ENCODE results near the gene NALCN. TPM values are rescaled to one million over a fixed set of nuclear protein-coding genes. Genes with fewer than 3 reads are reported as not detected.

Gene NALCN
- total RNA-seq, 3 donors from 2014 or later: 0.10 to 1.4 (median 0.12) TPM

GRCh38 chr13:101453784-101454201, 37.5 kb upstream of the NALCN start:
- no peaks in the 10 kb centered on the region for H3K9me3 ChIP-seq
- DNase-seq (peak; percentile 18 to 39 (median 26)), ATAC-seq (peak; percentile 69)
- H3K4me3 ChIP-seq: no peak overlapping the region
- no peak for TF ChIP-seq CTCF (IDR thresholded peaks at IDR 0.05)
- no peaks in the 10 kb centered on the region for H3K4me1 ChIP-seq (ENCODE audit: low read depth)
- intact Hi-C loops (cut with DNase I, micrococcal nuclease): no loop called here
- H3K36me3 ChIP-seq (ENCODE audit: low read depth): no peaks in the 10 kb centered on the region

DNA sequence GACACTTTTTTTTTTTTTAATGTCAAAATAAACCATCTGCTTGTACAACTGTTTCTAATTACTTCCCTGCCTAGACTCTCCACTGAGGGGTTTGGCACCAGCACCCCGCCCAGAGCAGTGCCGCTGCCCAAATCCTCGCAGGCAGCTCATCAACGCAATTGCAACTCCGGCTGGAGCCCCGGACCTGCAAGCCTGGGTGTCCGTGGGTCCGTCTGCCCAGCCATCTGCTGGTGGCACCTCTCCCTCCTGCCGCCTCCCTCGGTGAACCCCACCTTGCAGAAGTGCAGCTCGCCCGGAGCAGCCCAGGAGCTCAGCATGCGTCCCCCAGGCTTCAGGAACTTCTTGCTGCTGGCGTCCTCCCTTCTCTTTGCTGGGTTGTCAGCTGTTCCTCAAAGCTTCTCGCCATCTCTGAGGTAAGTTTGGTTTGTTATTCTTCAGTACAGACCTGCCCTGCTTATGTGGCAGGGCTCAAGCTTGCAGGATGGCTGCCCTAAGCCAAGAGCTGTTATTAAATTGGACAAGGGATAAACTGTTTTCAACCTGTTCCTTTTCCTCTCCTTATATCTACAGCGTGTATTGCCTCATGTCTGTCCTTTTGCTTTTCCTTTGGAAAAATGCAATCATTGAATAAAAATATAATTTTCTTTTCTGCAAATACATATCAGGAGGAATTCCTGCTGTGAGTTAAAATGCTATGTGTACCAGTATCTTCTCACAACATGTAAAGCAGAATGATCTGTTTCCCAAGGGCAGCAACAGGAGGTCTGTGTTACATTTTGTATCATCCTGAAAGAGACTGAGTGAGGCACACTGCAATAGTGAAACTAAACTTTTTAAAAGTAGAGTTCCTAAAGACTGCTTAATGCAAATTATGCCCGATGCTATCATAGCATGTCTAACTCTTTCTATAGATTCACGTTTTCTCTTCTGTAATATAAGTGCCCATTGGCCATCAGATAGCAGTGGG, 36.5 kb upstream of the NALCN start, which contains the start of gene ITGBL1:
Gene ITGBL1, plus strand, starts transcription at position 157 of the 967 bp plus-strand sequence. Its CDS starts 159 bp downstream, at position 316.
- no peak within 1 kb of the TSS for H3K4me3 ChIP-seq
- TF ChIP-seq CTCF (IDR thresholded peaks at IDR 0.05): no peak
- no peaks in the 10 kb centered on the region for H3K36me3 ChIP-seq (ENCODE audit: low read depth)
- DNase-seq (peak in 1 of 3 donors; percentile 52), ATAC-seq (no peak)
- no peaks in the 10 kb centered on the region for H3K9me3 ChIP-seq
- intact Hi-C loops (cut with DNase I, micrococcal nuclease): no loop called here
- H3K4me1 ChIP-seq (ENCODE audit: low read depth): no peaks in the 10 kb centered on the region

GRCh38 chr13:101451641-101452040, 35.3 kb upstream of the NALCN start:
- intact Hi-C loops (cut with DNase I, micrococcal nuclease): no loop called here
- H3K36me3 ChIP-seq (ENCODE audit: low read depth): no peaks in the 10 kb centered on the region
- TF ChIP-seq CTCF (IDR thresholded peaks at IDR 0.05): no peak
- H3K4me1 ChIP-seq (ENCODE audit: low read depth): no peaks in the 10 kb centered on the region
- ATAC-seq: no peak
- DNase-seq: no peak
- no peak overlapping the region for H3K4me3 ChIP-seq
- no peaks in the 10 kb centered on the region for H3K9me3 ChIP-seq

- no peak for TF ChIP-seq CTCF (IDR thresholded peaks at IDR 0.05)
- H3K36me3 ChIP-seq (ENCODE audit: low read depth): no peaks in the 10 kb centered on the region
- no peaks in the 10 kb centered on the region for H3K9me3 ChIP-seq
- H3K4me3 ChIP-seq: no peak overlapping the region
- ATAC-seq (no peak), DNase-seq (no peak)
- no peaks in the 10 kb centered on the region for H3K4me1 ChIP-seq (ENCODE audit: low read depth)
- intact Hi-C loops (cut with DNase I, micrococcal nuclease): no loop called here
Measured at GRCh38 chr13:101450749-101451130, 34.4 kb upstream of the NALCN start.

GRCh38 chr13:101449790-101450748, 33.8 kb upstream of the NALCN start:
- no peak overlapping the region for H3K4me3 ChIP-seq
- intact Hi-C loops (cut with DNase I, micrococcal nuclease): no loop called here
- ATAC-seq: no peak

More at GRCh38 chr13:101449790-101450748, 33.8 kb upstream of the NALCN start:
- Histone ChIP-seq H3K4me1 (ENCODE audit: low read depth) (no peaks in the 10 kb centered on the region), H3K36me3 (ENCODE audit: low read depth) (no peaks in the 10 kb centered on the region), H3K9me3 (no peaks in the 10 kb centered on the region)
- no peak for TF ChIP-seq CTCF (IDR thresholded peaks at IDR 0.05)
- DNase-seq: no peak
